Activated CD8-positive, alpha-beta memory T cell treated with anti-CD3 and anti-CD28 coated beads for 48 hours (primary cell): Measurements from ENCODE around the gene DDX31.

Experiments used
- DNase-seq, 3 experiments: peaks; one replicate each; pipeline ENCODE4 v3.0.0-alpha.2; 2020; ENCODE audit warnings: low read depth in 2 of 3, low spot score in 2 of 3

DDX31 gene

GRCh38 chr9:132551556-132551955 lies 118.2 kb downstream of the DDX31 start:
- no peak for DNase-seq

GRCh38 chr9:132548751-132549640 lies 120.8 kb downstream of the DDX31 start:
- DNase-seq: no peak

DNA sequence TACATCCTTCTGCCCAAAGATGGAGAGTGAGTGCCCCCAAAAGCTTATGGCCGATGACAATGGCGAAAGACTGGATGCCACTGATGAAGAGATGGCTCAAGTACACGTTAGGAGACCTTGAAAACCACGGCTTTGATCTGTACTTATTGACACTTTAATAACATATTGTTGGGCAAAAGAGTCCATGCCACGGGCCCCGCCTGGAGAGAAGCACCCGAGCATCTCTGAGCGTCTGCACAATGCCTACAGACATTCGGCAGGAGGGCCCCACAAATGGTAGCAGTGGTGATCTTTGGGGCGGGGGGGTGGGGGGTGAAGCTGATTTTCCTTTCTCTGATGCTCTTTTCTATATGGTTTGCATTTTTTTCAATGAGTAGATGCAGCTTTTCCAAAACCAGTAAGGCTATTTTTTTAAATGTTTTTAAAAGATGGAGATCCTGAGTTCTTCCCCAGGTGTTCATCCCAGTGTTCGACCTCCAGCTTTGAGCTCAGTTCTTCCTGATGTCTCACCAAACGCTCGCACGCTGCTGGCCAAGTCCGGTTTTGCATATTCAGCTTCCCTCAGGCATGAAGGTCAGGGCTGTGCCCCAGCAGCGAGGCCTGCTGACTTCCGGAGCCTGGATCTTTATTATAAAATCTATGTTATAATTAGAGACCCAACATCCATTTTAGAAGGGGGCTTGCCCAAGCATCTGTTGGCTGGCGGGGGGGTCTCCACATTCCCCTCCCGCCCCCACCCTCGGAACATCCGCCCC lies 121.6 kb downstream of the DDX31 start:
- DNase-seq: no peak

- no peak for DNase-seq
Observed at GRCh38 chr9:132547436-132547835, 122.3 kb downstream of the DDX31 start.

DNA sequence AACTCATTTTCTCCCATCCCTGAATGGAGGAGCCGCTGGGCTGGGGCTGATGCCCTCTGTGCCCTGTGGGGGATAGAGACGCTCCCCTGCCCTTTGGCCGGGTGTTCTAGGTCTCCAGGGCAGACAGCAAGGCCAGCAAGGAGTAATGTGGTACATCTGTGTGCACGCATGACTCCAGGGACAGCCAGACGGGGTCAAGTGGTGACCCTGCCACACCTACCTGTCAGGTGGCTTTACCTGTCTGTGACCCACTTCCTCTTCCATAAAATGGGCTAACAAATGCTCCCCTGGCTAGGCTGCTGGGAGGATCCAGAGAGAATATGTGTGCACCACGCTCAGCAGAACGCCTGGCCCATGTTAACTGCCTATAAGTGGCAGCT lies 122.7 kb downstream of the DDX31 start:
- no peak for DNase-seq

GRCh38 chr9:132546148-132547051 lies 123.4 kb downstream of the DDX31 start:
- DNase-seq: no peak

DNA sequence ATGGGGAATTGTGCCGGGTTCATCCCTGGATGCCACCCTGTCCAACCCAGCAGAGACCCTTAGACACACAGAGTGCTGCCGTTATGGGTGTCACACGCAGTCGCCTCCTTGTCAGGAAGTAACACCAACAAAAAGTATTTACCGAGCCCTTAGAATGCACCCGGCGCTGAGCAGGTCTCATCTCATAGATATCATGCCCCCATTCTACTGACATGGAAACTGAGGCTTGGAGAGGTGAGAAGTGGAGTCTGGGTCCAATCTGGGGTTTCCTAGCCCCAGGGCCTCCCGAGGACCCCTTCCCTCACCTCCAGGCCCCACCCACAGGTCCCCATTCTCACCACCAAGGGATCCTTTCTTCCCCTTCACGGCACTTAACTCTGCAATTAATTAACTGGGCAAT lies 124.2 kb downstream of the DDX31 start:
- no peak for DNase-seq

GRCh38 chr9:132543960-132544359 lies 125.8 kb downstream of the DDX31 start:
- no peak for DNase-seq

DNA sequence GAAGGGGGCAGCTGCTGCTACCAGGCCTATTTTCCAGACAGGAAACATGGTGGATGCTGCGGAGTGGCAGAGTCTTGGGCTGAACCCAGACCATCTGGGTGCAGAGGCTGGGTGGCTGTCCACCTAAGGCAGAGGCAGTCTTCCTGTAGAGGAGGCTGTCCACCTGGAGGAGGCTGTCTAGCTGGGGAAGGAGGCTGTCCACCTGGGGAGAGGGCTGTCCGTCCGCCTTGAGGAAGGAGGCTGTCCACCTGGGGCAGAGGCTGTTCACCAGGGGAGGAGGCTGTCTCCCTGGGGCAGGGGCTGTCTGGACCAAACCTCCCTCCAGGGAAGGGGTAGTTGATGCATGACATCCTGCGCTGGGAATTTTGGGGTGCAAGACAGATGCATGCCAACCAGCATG lies 126.5 kb downstream of the DDX31 start:
- DNase-seq: no peak
